Measurements from ENCODE around the gene PDX1. TPM values are rescaled to one million over a fixed set of nuclear protein-coding genes. Genes with fewer than 3 reads are reported as not detected.

PDX1 gene
- total RNA-seq: not detected in 2 replicates

GRCh38 chr13:27919934-27920676 lies at the start of gene PDX1:
Gene PDX1, plus strand, starts transcription at chr13:27920000. Its CDS starts 139 bp downstream, at chr13:27920139.

GRCh38 chr13:27969082-27969865 lies 49.5 kb downstream of the PDX1 start, which contains the start of gene CDX2:
Gene CDX2, minus strand, starts transcription at chr13:27969315. Its CDS starts 309 bp downstream, at chr13:27969006.

Other genes with a start within 250 kb of the PDX1 start
- not detected in 2 replicates for gene GSX1, start 127.5 kb upstream of the PDX1 start, total RNA-seq
- not detected in 2 replicates for gene CDX2, start 49.3 kb downstream of the PDX1 start, total RNA-seq
- not detected in 2 replicates for gene URAD, start 68.7 kb downstream of the PDX1 start, total RNA-seq
- under 0.01 TPM in 1 of 2 replicates, not detected in the other for gene FLT3, start 180.6 kb downstream of the PDX1 start, total RNA-seq
- gene PAN3, start 218.5 kb downstream of the PDX1 start, total RNA-seq: 8.9 and 11.7 TPM in 2 replicates